Activated T-cell treated with anti-CD3 and anti-CD28 coated beads for 48 hours (primary cell): Measurements from ENCODE around the gene ZNF784.
A peak's percentile ranks its signal among the peaks of the same experiment; 100 is the strongest.

Experiments
- DNase-seq: peaks from one replicate; pipeline ENCODE4 v3.0.0-alpha.2; 2020; ENCODE audit warnings: low read depth

ZNF784 gene

DNA sequence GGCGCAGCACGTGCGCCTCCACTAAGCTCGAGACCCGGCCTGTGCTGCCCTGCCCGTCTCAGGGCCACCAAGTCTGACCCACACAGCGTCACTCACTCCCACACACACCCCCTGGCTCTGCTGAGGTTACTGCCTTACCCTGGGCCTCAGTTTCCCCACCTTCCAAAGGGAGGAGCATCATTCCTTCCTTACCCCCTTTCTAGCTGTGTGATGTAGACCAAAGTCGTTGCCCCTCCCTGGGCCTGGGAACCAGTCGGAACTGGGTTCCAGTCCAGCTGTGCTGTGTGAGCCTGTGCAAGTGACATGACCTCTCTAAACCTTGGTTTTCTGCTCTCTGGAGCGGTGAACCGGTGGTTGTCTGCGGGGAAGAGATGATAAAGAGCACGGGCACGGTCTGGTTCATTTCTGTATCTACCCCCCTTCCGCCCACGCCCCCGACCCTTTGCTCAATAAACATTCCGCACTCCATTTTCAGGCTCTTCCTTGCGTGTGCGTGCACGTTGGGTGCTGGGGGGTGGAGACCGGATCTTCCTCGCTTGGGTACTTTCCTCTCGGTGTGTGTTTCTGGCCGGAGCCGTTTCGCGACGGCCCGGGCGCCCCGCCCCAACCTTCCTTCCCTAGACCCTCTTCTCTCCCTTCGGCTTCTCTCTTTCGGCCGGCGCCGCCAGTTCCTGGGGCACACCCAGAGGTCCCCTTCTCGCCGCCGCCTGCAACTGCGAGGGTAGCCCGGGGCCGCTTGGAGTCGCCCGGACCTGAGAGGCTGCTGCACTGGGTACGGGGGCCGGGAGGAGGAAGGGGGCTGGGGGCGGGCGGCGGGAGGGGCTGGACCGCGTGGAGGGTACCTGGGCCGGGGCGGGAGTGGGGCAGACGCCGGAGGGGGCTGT, 18.9 kb upstream of the ZNF784 start, which contains the start of gene ZNF581:
TSS of gene ZNF581 (plus strand) at position 647 of the 884 bp plus-strand sequence. CDS start 923 bp downstream, outside the sequence.
- DNase-seq, result peak; percentile 80

DNA sequence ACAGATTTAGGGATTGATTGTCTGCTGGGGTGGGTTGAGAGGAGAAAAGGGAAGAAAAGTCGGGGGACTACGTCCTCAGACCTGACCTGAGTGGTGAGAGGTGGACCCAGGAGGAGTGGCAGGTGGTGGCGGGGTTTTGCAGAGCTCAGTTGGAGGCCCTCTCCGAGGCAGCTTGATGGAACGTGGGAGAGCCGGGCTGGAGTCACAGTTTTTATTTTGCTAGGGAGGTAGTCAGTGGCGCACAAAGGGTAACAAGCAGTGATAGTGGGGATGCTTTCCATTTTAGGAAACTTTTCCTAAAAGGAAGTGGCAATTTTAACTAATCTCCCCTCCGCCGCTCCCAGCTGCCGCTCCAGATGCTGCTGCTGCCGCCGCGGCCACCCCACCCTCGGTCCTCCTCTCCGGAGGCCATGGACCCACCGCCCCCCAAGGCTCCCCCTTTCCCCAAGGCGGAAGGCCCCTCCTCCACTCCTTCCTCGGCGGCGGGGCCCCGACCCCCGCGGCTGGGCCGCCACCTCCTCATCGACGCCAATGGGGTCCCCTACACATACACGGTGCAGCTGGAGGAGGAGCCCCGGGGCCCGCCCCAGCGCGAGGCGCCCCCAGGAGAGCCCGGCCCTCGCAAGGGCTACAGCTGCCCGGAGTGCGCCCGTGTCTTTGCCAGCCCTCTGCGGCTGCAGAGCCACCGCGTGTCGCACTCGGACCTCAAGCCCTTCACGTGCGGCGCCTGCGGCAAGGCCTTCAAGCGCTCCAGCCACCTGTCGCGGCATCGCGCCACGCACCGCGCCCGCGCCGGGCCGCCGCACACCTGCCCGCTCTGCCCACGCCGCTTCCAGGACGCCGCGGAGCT, 18.0 kb upstream of the ZNF784 start:
- DNase-seq, result no peak

DNA sequence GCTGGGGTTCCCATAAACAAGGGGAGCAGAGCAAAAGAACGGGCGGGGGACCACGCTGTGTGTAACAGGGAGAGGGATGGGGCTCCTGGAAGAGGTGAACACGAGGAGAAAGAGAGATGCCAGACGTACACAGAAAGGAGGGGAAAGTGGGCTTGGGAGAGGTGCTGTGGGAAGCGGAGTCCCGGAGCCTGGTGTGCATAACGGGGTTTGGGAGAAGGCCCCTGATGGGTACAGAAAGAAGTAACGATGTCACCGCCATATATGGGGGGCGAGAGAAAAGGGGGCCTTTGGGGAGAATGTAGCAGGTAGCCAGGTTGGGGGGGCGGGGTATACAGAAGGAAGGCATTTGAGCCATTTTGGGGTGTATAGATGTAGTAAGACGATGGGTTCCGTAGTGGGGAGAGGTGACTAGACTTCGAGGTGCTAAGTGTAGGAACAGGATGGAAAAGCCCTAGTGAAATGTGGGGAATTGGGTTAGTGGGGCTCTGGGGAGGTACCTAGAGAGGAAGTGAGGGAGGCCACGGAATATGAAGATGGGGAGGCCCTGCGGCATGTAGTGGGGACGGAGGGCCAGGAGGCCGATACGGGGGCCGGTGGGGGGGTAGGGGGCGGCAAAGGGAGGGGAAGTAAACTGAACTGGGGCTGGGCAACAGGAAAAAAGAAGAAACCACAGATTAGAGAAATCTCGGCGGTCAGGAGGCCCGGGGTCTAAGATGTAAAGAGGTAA, 17.2 kb upstream of the ZNF784 start:
- DNase-seq, result no peak

DNA sequence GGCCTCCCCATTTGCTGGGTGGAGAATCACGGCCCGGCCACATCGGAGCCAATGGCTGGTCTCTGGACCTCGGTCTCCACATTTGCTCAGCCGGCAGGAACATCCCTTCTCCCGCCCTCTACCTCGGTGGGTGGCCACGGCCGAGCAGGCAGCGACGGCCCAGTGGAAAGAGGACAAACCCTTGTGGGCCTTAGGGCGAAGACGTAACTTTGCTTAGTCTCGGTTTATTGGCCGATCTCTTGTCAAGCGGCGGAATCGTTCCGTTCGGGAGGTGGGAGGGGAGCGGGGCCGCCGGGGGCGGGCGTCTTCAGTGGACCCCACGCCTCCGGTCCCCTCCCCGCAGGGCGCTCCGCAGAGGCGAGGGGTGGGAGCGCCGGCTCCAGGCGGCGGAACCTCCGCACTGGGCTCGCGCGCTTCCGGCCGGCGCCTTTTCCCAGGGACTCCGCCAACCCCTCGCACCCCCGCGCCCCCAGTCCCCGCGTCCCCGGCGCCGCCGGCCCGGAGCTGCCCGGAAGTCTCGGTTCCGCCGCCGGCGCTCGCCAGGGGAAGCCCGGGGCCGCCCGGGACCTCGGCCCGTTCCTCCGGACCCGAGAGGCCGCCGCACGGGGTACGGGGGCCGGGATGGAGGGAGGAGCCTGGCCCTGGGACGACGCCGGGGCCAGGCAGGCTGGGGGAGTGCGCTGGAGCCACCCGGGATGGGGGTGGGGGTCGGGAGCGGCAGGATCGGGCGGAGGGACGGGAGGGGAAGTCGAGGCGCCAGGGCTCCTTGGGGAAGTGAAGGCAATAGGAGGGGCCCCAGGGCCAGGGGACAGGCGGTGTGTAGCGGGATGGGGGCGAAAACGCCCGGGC, 16.4 kb upstream of the ZNF784 start, which contains the start of gene ZNF580:
TSS of gene ZNF580 (plus strand) at position 426 of the 849 bp plus-strand sequence. CDS start 1,507 bp downstream, outside the sequence.
- DNase-seq, result peak; percentile 73

DNA sequence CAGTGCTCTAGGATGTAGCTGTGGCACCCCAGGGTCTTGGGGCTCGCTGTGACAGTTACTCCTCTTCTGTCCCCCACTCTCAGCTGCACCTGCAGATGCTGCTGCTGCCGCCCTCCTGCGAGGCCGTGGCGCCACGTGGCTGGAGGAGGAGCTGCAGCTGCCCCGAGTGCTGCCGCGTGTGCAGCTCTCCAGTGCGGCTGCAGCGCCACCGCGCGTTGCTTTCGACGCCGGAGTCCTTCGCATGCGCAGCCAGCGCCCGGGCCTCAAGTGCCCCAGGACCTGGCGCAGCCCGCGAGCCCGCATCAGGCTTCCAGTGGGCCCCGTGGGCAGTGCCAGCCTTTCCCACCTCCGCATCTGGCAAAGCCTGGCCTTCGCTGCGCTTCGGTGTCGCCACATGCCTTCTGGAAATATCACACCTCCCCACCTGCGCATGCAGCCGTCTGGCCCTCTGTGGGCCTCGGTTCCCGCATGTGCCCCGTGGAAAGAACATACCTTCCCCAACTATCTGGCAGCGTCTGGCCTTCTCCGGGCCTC, 15.7 kb upstream of the ZNF784 start:
- peak; percentile 77 for DNase-seq

DNA sequence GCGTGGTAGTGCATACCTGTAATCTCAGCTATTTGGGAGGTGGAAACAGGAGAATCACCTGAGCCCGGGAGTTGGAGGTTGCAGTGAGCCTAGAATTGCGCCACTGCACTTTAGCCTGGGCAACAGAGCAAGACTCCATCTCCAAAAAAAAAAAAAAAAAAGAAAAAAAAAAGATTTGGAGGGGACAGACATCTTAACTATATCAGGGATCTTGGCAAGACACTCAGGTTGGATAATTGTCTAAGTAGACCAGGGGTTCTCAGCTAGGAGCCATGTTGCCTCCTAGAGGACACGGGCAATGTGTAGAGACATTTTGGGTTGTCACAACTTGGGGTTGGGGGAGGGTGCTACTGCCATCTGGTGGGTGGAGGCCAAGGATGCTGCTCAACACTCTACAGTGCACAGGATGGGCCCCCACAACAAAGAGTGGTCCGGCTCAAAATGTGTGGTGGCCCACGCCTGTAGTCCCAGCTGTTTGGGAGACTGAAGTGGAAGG, 14.5 kb upstream of the ZNF784 start:
- DNase-seq, result peak; percentile 59

DNA sequence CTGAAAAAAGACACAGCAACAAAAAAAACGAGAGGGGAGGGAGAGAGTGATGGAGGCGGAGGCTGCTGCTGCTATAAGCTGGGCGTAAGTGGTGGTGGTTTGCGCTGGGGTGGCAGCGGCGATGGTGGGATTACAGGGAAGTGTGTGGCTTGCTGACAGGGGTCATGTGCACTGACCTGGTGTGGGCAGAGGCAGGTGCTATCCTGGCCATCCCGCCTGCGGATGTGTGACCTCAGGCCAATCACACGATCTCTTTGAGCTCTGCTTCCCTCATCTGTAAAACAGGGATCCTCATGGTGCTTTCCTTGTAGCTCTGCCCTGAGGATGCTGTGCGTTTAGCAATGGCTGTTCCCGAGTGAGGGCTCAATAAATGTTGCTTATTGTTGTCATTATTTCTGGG, 13.2 kb upstream of the ZNF784 start:
- no peak for DNase-seq

DNA sequence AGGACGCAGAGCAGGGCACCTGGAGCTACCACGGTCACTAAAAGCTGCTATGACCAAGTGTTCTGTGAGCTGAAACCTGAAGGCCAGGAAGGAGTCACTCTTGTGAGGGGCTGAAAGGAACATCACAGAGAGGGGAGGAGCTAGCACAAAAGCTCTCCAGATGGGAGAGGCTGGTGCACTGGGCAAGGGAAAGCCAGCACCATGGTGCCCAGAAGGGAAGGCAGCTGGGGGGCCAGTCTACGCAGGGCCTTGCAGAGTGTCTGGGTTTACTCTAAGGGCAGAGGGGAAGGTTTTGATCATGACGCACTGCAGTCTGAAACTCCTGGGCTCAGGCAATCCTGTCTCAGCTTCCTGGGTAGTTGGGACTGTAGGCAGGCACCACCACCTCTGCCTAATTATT, 12.4 kb upstream of the ZNF784 start:
- no peak for DNase-seq

DNA sequence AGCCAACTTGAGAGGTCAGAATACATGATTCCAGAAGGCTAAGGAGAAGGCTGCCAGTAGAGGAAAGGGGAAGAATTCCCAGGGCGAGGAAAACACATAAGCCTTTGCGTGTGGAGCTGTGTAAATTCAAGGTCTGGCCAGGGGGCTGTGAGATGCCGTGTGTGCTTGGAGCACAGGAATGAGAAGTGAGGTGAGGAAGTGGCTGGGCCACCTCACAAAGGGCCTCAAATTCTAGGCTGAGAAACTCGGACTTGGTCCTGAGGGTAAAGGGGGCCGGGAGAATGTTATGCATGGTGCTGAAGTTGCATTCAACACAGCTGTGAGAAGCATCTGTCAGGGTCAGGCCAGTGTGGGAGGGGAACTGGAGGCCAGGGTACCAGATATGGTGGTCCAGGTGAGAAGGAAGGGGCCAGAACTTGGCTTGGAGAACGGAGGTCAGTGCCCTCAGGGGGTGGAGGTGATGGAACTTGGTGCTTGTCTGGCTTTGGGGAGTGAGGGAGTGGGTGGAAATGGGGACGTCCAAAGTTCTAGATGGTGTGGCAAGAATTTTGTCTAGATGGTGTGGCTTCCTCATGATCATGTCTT, 11.6 kb upstream of the ZNF784 start:
- DNase-seq, result no peak

DNA sequence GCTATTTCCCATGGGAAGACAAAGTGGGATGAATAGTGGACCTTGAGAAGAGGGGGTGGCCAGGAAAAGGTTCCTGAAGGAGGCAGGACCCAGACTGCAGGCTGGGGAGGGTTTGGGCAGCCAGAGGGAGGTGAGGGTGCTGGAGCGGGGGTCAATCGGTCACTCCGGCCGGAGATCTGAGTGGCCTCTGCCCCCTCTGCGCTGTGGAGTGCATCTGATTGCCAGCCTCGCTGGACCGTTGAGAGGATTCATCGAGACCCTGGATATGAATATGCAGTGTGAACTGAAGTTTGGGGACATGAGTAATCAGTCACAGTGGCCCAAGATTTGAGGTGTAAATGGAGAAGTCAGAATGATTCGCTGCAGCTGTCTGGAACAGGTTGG, 11.0 kb upstream of the ZNF784 start:
- no peak for DNase-seq

DNA sequence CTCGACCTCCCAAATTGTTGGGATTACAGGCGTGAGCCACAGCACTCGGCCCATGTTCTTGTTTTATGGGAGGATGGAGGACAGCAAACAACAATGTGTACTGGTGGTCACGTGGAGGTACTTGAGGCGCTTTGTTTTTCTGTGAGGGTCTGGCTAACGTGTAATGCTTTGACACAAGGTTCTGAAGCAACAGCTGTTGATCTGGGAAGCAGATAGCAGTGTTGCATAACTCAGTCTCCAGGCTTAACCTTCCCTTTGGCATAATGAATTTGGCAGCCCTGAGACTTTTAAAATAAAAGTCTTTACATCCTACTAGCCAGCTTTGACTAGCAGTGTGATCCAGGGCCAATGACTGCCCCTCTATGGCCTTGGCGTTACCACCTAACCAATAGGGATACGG, 9.5 kb upstream of the ZNF784 start:
- DNase-seq, result no peak

DNA sequence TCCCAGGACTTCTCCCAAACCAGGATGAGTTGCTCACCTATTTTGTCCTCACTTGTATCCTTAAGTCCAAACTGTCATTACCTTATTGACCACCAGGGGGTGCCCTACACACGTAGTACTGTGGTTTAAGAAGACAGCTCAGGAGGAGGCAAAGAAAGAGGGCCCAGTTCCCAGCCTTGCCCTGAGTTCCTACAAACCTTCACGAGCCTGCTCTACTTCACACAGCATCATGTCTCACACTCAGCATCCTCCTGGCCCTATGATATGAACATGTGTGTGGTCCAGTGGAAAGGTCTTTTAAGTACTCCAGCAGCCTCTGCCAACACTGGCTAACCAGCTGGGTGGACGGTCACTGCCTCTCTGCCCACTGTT, 8.1 kb upstream of the ZNF784 start:
- peak; percentile 68 for DNase-seq

DNA sequence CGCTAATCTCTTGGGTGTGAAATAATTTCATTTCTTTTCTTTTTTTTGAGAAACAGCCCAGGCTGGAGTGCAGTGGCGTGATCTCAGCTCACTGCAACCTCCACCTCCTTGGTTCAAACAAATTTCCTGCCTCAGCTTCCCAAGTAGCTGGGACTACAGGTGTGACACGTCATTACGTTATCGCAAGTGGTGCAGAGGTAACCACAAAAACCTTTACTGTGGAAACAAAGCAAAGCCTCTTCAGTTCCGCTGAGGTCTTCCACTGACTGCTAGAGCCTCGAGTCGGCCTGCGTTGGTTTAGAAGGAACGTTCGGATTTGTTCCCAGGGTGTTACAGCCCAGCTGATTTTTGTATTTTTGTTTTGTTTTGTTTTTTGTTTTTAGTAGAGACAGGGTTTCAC, 2.0 kb upstream of the ZNF784 start:
- peak; percentile 33 for DNase-seq

DNA sequence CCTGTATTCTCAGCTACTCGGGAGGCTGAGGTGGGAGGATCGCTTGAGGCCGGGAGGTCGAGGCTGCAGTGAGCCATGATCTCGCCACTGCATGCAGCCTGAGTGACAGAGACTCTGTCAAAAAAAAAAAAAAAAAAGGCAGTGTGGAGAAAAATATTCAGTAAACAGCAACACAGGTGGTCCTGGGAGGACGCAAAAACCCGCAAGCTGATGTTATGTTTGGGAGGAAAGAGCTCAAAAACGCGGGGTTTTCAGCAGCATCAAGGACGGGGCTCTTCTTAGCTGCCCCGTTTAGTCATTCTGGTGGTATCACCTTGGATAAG, 599 bp upstream of the ZNF784 start:
- no peak for DNase-seq

DNA sequence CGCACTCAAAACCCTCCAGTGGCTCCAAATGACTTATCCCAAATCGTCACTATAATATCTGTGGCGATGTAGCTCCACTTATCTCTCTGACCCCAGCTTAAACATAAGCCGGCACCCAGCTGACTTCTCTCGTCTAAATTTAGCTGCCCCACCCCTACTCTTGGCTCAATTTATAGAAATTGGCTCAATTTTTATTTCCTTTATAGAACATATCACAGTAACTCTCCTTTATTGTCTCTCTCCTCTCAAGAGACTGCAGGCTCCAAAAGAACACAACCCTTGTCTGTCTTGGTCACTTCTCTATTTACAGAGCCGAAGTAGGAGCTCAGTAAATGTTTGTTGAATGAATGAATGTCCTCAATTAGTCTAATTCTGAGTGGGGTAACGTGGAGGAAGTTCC, 805 bp downstream of the ZNF784 start:
- no peak for DNase-seq

DNA sequence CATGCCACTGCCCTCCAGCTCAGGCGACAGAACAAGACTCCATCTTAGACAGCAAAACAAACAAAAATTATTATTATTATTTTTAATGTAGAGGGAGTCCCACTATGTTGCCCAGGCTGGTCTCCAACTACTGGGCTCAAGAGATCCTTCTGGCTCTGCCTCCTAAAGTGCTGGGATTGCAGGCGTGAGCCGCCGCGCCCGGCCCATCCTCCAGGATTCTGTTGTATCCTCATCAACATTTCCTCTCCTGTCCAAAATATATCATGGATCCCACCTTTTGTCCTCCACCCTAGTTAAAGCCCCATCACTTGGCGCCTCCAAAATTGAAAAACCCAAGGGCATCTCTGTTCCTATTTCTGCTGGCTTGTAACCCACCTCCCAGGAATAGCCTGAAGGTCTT, 1.2 kb downstream of the ZNF784 start:
- DNase-seq, result no peak

DNA sequence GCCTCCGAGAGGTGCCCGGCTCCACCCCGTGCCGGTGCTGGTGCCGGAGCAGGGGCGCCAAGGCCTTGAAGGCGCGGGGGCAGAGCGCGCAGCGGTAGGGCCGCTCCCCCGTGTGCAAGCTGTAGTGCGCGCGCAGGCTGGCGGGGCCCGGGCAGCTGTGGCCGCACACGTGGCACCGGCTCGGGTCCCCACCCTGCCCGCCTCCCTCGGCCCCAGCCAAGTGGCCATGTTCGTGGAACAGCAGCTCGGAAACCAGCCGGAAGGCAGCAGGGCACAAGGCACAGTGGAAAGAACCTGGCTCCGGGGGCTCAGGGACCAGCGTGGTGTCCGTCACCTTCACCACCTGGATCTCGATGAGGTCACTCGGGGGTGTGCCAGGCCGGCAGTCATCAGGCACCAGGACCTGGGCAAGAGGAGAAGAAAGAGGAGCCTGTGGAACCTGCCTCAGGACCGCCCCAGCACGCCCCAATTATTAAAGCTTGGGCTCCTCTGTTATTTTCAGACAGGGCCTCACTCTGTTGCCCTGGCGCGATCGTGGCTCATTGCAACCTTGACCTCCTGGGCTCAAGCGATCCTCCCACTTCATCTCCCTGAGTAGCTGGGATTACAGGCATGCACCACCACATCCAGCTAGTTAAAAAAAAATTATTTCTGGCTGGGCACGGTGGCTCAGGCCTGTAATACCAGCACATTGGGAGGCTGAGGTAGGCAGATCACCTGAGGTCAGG, 2.0 kb downstream of the ZNF784 start:
- DNase-seq, result no peak

DNA sequence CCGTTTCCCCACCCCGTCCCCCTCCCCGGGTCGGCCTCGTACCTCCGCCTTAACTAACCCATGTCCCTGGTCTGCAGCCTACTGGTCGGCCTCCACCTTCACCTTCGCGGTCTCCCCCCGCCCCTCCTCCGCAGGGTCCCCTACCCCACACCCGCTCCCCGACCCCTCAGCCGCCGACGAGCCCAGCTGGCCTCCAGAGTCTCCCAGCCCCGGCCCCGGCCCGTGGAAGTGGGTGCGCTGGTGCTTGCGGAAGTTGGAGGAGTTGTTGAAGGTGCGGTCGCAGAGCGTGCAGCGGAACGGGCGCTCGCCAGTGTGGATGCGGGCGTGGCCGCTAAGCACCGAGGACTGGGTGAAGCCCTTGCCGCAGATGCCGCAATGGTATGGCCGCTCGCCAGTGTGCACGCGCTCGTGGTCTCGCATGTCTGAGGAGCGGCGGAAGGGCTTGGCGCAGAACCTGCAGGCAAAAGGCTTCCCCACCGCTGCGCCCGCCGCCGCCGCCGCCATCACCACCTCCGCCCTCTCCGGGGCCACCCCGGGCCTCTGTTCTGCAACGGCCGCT, 2.6 kb downstream of the ZNF784 start:
- no peak for DNase-seq

DNA sequence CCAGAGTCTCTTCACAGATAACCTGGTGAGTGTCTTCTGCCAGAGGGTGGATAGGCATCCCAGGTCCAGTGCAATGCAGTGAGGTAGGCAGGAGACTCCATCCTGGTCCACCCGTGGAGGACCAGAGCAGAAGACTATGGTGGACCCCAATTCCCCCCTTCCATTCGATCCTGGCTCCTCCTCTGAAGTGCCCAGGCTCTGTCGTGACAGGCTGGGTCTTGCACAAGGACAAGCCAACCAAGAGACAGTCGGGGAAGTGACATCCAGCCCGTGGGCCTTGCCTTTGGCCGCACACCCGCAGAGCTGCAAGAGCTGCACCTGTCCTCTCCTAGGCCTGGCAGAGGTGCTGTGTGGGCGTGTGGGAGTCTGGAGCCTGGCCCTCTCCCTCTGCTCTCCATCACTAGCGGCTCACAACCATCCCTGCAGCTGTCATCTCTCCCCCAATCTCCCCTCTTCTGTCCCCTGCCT, 3.1 kb downstream of the ZNF784 start:
- DNase-seq, result no peak
